ENCODE measurements around the gene NPIPB8.
"Not testable (repeated sequence)": the region's sequence is repeated elsewhere in the genome, so short reads cannot be mapped to it uniquely, and the experiment has no call there.

Gene NPIPB8

DNA sequence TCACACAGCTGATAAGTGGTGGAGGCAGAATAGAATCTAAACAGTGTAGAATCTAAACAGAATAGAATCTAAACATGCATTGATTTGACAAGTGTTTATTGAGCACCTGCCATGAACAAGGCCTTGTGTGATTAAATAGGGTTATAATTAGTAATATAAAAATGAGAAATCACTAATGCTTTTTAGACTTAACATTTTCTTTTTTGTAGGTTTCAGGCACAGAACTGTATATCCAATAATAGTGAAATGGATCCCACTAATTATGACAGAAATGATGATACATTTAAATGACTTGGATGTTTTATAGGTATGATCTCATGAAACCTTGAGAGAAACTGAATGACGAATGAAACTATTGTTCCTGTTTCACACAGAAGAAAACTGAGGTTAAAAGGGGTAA is at the start of gene NPIPB8:
NPIPB8 (plus strand) TSS at position 301 of the 400 bp plus-strand sequence. CDS start 296 bp downstream, outside the sequence.
- DNase-seq (ENCODE audit: low read depth in 2 of 2): not testable (repeated sequence)

DNA sequence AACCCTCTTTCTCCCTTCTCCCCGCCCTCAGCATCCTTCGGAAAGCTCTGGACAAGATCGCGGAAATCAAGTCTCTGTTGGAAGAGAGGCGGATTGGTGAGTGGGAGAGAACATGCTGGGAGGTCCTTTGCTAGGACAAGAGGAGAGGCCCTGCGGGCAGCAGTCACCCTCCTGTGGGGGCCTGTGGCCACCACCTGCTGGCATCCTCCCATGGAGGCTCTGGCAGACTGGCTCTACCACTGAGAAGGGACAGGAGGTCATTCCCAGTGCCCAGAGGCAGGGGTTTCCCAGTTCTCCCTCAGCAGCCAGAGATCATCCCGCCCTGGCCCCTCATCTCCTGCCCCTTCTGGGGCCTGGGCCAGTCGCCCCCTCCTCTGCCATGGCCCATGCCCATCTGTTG is 48.8 kb upstream of the NPIPB8 start:
- no peak for DNase-seq (ENCODE audit: low read depth in 2 of 2)

DNA sequence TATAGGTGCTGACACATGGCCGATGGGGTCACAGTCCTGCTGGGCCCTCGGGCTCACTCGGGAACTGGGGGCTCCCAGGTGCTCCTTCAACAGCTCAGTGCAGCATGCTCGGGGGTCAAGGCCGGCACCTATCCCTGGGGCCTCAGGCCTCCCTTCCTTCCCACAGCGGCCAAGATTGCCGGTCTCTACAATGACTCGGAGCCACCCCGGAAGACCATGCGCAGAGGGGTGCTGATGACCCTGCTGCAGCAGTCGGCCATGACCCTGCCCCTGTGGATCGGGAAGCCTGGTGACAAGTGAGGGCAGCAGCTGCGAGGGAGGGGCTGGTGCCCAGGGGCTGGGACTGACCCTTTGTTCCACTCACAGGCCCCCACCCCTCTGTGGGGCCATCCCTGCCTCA is 47.9 kb upstream of the NPIPB8 start:
- no peak for DNase-seq (ENCODE audit: low read depth in 2 of 2)

DNA sequence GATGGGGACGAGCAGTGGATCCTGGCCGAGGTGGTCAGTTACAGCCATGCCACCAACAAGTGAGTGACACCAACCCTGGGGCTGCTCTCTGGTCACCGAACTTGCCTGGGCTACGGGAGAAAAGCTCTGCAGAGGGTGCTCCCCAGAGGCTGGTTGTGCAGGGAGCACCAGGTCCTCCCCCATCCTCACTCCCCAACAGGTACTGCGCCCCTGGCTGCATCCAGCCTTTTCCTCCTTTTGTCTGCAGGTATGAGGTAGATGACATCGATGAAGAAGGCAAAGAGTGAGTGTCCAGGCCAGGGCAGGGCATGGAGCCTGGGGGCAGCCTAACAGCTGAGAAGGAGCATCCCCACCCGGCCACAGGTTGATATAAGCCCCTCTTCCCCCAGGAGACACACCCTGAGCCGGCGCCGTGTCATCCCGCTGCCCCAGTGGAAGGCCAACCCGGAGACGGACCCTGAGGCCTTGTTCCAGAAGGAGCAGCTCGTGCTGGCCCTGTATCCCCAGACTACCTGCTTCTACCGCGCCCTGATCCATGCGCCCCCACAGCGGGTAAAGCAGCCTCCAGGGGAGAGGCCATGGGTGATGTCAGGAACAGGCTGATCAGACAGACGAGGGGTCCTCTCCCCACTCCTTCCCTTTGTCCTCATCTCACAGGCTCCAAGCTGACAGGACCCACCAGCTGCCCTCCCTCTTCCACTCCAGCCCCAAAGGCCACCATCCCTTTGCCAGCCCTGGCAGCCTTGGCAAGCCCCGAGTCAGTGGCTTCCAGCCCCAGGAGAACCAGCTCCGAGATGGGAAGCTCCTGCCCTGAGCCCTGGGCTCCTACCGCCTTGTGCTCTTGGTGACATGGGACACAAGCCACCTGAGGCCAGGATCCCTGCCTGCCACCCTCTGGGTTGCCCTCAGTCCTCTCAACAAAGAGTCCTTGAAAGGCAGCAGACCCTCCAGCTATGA is 47.2 kb upstream of the NPIPB8 start:
- no peak for DNase-seq (ENCODE audit: low read depth in 2 of 2)

DNA sequence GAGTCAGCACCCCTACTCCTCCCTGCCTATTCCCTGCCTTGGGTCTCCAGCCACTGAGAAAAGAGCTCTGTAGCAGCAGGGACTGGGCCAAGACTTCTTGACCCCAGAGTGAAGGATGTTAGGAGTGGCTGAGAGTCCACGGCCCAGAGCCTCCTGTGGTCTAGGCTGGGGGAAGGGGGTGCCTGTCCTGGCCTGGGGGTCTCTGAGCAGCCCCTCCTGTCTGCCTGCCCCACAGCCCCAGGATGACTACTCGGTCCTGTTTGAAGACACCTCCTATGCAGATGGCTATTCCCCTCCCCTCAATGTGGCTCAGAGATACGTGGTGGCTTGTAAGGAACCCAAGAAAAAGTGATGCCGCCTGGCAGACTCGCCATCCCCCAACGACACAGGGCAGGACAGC is 46.5 kb upstream of the NPIPB8 start:
- DNase-seq (ENCODE audit: low read depth in 2 of 2): no peak

DNA sequence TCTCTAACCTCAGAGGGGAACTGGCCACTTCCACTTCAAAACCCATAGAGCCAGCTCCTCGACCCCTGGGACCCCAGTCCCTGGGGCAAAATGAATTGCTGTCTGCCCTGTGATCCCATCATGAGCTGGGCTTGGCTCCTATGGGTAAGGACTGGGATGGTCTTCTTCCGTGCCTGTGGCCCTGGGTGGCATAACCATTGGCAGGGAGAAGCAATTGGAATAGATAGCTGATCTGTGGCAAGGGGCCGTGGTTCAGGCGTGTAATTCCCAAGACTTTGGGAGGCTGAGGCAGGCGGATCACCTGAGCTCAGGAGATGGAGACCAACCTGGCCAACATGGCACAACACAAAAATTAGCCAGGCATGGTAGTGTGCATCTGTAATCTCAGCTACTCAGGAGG is 45.4 kb upstream of the NPIPB8 start:
- no peak for DNase-seq (ENCODE audit: low read depth in 2 of 2)

DNA sequence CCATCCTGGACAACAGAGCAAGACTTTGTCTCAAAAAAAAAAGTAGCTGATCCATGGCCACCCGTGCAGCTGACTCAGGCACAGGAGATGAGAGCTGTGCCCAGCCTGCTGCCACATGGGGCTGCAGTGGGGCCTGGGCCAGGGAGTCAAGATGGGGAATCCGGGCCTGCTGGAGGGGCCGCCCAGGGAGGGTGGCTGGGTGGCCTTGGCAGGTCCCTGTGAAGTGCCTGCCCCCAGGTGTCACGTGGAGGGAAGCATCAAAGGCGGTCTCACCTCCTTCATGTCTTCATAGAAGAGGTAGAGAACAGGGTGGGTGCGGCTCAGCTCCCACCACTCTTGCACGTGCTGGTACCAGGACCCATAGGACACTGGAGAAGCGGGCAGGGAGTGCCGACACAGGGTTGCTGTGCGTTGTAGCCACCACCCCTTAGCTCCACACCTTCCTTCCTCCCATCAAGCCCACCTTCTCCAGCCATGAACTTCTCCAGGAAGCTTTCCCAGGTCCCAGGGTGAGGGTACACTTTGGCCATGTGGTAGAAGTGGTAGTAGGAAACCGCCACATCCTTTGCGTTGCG is 44.8 kb upstream of the NPIPB8 start:
- DNase-seq (ENCODE audit: low read depth in 2 of 2): no peak

DNA sequence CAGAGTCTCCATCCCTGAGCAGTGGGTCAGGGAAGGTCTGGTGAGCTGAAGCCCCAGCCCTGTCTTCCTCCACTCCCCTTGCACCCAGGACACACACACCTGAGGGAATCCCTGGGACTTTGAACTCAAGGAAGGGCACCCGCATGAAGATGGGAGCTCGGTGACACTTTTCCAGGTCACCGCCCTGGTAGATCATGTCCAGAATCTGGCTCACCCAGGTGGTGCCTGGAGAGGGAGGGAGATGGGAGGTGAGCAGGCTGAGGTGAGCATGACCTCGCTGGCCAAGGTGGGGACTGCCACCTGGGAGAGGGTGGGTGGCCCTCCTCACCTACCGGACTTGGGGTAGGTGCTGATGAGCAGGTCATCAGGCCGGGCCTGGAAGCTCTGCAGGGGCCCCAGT is 42.4 kb upstream of the NPIPB8 start:
- not testable (repeated sequence) for DNase-seq (ENCODE audit: low read depth in 2 of 2)

DNA sequence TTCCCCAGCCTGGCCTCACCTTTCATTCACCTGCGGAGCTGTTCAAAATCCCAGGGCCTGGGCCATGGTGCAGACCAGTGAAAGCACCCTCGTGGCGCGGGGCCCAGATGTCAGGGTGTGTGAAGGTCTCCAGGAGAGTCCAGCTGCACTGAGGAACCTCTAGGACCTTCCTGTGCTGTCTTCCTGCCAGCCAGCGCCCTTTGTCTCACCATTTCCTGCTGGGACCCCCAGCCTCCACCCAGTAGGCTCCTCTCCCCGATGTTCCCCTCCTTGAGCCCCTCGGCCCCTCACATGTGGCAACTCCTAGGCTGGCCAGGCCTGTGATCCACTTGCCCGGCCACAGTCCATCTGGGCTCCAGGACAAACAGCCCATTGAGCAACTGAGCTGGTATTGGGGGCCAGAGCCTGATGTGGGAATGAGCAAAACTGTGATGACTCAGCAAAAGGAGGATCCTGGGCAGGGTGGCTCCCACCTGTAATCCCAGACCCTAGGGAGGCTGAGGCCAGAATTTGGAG is 41.7 kb upstream of the NPIPB8 start:
- no peak for DNase-seq (ENCODE audit: low read depth in 2 of 2)

DNA sequence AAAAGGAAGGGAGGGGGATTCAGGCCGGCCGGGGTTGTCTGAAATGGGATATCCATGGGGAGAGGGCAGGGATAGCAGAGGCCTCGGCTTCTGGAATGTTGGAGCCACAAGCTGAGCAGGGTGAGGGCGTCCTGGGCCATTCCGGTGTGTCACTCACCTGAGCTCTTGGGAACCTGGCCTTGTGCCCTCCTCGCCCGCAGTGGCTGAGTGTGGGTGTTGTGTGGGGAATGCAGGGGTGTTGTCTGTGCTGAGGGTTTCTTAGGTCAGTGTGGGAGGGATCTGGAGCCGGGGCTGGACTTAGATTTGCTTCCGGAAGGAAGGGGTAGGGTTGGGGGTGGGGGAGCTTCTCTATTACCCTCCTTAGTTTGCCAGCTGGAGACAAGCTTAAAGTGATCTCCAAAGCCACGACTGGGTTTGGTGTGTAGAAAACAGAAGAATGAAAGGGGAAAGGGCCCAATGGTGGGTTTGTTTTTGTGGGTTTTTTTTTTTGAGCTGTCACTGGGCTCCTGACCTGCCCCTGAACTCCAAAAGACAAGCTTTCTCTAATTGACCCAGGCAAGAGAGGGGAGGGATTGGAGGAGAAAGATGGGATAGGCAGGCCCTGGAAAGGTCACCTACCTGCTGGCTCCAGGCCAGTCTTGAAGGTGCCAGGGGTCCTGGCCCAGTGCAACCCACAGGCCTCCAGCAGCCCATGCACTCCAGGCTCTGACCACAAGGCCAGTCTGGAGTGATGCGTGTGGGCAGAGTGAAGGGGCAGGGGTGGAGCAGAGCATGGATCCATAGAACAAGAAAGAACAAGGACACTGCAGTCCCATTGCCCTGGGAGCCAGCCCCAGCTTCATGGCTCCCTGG is 40.8 kb upstream of the NPIPB8 start, which contains the start of gene SULT1A2:
SULT1A2 (minus strand) TSS at position 211 of the 852 bp plus-strand sequence. CDS start 1,120 bp downstream, outside the sequence.
- no peak for DNase-seq (ENCODE audit: low read depth in 2 of 2)

DNA sequence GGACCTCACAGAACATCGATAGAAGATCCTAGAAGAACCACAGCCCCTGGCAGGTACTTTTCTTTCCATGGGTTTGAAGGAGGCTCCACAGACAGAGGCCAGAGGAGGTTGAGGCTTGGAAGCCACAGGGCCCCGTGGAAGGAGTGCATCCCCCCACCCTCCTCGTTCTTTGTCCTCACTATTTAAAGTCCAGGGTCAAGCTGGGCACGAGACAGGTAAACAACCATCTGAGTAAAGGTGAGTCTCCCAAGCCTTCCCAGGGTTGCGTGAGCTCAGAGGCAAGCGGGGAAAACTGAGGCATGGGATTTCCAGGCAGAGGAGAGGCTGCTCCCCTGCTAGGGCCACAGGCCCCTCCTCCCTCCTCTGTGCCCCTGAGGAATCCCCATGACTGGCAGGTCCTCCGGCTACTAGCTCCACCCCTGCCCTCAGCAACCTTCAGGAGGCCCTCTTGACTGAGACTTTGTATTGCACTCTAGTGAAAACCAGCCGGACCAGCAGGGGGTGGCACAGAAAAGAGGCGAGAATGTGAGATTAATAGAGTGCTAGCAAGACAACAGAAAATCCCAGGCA is 40.1 kb upstream of the NPIPB8 start:
- no peak for DNase-seq (ENCODE audit: low read depth in 2 of 2)

DNA sequence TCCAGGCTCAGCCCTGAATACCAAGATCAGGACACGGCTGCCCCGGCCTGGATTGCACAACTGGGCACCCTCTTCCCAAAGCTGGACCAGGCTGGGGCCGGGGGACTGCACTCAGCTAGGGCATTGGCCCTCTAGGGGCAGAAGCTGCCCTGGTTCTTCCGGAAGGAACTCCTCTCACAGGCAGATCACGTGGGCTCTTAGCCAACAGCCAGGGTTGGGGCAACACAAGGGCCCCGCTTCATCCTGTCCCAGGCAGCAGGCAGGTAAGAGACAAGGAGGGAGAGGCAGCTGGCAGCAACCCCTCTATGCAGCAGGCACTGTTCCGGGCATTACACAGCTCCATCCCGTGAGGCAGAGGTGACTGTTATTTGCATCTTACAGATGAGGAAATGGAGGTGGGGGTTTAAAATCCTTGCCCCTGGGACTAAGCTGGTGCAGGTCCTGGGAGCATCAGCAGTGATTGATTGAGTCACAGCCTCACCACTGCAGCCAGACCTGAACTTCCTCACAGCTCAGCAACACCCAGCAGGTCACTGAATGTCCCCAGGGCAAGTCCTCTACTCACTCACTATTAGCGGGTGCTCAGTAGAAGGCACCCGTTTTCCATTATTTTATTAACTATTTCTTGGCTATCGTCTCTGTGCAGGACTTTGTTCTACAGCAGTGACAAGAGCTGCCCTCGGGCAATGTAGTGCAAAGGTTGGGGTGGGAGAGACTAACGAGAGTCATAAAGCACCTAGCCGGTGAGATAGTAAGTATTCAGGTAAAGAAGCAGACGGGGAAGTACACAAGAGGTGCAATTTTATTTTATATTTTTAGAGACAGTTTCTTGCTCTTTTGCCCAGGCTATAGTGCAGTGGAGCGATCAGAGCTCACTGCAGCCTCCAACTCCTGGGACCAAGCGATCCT is 38.2 kb upstream of the NPIPB8 start:
- DNase-seq (ENCODE audit: low read depth in 2 of 2): not testable (repeated sequence)

DNA sequence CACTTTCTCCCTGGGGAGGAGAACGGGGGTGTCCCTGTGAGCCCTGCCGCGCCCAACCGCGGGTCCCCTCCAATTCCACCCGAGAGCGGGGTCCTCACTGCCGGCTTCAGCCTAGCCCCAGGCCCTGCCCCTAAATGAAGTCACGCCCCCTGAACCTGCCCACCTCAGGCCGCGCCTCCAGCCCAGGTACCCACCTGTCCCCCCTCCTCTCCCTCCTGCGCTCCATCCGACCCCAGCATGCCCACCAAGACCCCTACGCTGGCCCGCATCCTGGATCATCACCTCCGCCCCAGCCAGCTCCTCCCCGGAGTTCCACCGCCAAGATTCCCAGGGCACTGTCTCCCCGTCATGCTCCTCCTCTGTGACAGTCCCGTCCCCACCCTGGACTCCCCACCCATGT is 36.9 kb upstream of the NPIPB8 start:
- not testable (repeated sequence) for DNase-seq (ENCODE audit: low read depth in 2 of 2)

DNA sequence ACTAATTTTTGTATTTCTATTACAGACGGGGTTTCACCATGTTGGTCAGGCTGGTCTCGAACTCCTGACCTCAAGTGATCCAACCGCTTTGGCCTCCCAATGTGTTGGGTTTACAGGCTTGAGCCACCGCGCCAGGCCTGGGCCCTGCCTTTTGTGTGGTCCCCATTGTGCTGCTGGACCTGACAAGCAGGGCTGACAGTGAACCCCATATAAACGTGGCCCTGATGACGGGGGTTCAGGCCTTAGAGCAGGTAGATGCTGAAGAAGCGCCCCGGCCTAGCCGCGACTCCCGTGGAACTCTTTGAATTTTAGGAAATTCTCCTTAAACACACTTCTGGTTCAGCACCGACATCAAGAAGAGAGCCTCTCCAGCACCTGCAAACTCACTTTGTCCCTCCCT is 36.3 kb upstream of the NPIPB8 start:
- DNase-seq (ENCODE audit: low read depth in 2 of 2): not testable (repeated sequence)

DNA sequence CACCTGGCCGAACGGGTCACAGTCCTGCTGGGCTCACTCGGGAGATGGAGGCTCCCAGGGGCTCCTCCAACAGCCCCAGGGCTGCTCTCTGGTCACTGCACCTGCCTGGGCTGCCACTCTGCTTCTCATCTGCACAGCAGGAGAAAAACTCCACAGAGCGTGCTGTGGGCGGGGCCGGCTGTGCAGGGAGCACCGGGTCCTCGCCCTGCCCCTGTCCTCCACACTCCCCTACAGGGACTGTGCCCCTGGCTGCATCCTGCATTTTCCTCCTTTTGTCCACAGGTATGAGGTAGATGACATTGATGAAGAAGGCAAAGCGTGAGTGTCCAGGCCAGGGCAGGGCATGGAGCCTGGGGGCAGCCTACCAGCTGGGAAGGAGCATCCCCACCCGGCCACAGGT is 35.8 kb upstream of the NPIPB8 start:
- not testable (repeated sequence) for DNase-seq (ENCODE audit: low read depth in 2 of 2)

DNA sequence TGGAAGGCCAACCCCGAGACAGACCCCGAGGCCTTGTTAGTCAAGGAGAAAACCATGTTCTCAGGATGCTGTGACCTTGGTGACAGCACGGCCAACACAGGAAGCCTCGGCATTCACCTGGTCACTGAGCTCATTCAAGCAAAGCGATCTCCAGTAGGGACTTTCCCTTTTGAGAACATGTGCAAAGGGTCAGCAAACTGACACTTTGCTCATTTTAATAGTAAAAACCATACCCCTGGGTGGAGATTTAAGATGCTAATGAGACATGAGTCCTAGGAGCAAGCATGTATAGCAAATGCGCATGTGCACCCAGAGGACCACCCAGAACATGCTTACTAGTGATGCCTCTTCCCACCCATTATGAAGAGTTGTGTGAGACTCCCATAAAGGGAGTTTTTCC is 35.3 kb upstream of the NPIPB8 start:
- no peak for DNase-seq (ENCODE audit: low read depth in 2 of 2)

DNA sequence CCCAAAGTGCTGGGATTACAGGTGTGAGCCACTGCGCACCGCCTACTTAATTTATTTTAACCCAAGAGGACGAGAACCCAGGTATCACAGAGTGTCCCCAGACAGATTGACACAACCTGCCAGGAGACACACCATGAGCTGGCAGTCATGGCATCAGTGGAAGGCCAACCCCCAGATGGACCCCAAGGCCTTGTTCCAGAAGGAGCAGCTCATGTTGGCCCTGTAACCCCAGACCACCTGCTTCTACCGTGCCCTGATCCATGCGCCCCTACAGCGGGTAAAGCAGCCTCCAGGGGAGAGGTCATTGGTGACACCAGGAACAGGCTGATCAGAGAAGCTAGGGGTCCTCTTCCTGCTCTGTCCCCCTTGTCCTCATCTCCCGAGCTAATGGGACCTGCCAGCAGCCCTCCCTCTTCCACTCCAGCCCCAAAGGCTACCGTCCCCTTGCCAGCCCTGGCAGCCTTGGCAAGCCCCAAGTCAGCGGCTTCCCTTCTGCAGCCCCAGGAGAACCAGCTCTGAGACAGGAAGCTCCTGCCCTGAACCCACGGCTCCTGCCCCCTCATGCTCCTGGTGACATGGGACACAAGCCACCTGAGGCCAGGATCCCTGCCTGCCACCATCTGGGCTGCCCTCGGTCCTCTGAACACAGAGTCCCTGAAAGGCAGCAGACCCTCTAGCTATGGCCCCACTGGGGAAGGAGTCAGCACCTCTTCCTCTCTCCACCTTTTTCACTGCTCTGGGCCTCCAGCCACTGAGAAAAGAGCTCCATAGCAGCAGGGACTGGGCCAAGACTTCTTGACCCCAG is 34.3 kb upstream of the NPIPB8 start:
- no peak for DNase-seq (ENCODE audit: low read depth in 2 of 2)

DNA sequence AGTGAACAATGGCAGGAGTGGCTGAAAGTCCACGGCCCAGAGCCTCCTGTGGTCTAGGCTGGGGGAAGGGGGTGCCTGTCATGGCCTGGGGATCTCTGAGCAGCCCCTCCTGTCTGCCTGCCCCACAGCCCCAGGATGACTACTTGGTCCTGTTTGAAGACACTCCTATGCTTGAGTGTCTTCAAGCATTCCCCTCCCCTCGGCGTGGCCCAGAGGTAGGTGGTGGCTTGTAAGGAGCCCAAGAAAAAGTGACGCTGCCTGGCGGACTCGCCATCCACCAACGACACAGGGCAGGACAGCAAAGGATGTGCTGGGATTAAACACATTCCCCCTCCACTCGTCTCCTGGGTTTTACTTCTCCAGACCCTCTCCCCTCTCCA is 33.7 kb upstream of the NPIPB8 start:
- no peak for DNase-seq (ENCODE audit: low read depth in 2 of 2)

DNA sequence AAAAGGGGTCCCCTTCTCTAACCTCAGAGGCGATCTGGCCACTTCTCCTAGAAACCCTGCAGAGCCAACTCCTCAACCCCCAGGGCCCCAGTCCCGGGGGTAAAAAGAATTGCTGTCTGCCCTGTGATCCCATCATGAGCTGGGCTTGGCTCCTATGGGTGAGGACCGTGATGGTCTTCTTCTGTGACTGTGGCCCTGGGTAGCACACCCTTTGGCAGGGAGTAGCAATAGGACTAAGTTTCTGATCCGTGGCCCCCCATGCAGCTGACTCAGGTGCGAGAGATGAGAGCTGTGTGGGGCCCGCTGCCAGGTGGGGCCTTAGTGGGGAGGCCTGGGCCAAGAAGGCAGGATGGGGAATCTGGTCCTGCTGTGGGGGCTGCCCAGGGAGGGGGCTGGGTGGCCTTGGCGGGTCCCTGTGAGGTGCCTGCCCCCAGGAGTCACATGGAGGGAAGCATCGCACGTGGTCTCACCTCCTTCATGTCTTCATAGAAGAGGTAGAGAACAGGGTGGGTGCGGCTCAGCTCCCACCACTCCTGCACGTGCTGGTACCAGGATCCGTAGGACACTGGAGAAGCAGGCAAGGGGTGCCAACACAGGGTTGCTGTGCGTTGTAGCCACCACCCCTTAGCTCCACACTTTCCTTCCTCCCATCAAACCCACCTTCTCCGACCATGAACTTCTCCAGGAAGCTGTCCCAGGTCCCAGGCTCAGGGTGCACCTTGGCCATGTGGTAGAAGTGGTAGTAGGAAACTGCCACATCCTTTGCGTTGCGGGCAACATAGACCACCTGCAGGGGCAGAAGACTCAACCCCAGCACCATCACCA is 31.4 kb upstream of the NPIPB8 start:
- DNase-seq (ENCODE audit: low read depth in 2 of 2): no peak

Measured in fibroblast of skin of left quadriceps (primary cell).